Renal pelvis (tissue), 4 donors: ENCODE results near the gene PDE3A. TPM values are rescaled to one million over a fixed set of nuclear protein-coding genes. Genes with fewer than 3 reads are reported as not detected.
"Not testable (repeated sequence)": the region's sequence is repeated elsewhere in the genome, so short reads cannot be mapped to it uniquely, and the experiment has no call there.

Experiments
- DNase-seq: peaks from one replicate; pipeline ENCODE4 v3.0.0-alpha.2; 2013
- polyA plus RNA-seq, 3 donors: library from polyadenylated mRNA; unstranded; fragments of 120-200 nt; gene quantifications; one replicate each; pipeline ENCODE4 v1.2.1, GENCODE V29; 2013; ENCODE audit not compliant: insufficient read length in 3 of 3

PDE3A gene
- polyA plus RNA-seq, 3 donors, result 19.7 to 23.9 (median 22.1) TPM

GRCh38 chr12:20547816-20548575 lies 179.7 kb downstream of the PDE3A start:
- peak; percentile 70 for DNase-seq

- no peak for DNase-seq
Measured at GRCh38 chr12:20548611-20549010, 180.3 kb downstream of the PDE3A start.

- peak; percentile 39 for DNase-seq
Measured at GRCh38 chr12:20549108-20549719, 180.9 kb downstream of the PDE3A start.

GRCh38 chr12:20551742-20552442 lies 183.6 kb downstream of the PDE3A start:
- DNase-seq, result not testable (repeated sequence)

- not testable (repeated sequence) for DNase-seq
Measured at GRCh38 chr12:20552586-20552985, 184.2 kb downstream of the PDE3A start.

- no peak for DNase-seq
Measured at GRCh38 chr12:20555015-20555414, 186.7 kb downstream of the PDE3A start.

GRCh38 chr12:20555771-20556170 lies 187.4 kb downstream of the PDE3A start:
- DNase-seq, result no peak

- DNase-seq, result no peak
Measured at GRCh38 chr12:20557096-20557495, 188.8 kb downstream of the PDE3A start.

GRCh38 chr12:20560935-20561334 lies 192.6 kb downstream of the PDE3A start:
- no peak for DNase-seq

GRCh38 chr12:20561871-20562270 lies 193.5 kb downstream of the PDE3A start:
- no peak for DNase-seq

- DNase-seq, result no peak
Measured at GRCh38 chr12:20567413-20567812, 199.1 kb downstream of the PDE3A start.

- no peak for DNase-seq
Measured at GRCh38 chr12:20572451-20572850, 204.1 kb downstream of the PDE3A start.

- no peak for DNase-seq
Measured at GRCh38 chr12:20576528-20576927, 208.2 kb downstream of the PDE3A start.

- DNase-seq, result no peak
Measured at GRCh38 chr12:20577054-20577453, 208.7 kb downstream of the PDE3A start.

- no peak for DNase-seq
Measured at GRCh38 chr12:20578142-20578541, 209.8 kb downstream of the PDE3A start.

GRCh38 chr12:20585055-20585625 lies 216.8 kb downstream of the PDE3A start:
- DNase-seq, result no peak

GRCh38 chr12:20585913-20586312 lies 217.6 kb downstream of the PDE3A start:
- DNase-seq, result no peak

GRCh38 chr12:20588042-20588441 lies 219.7 kb downstream of the PDE3A start:
- no peak for DNase-seq

GRCh38 chr12:20590570-20590969 lies 222.2 kb downstream of the PDE3A start:
- no peak for DNase-seq

GRCh38 chr12:20592556-20592955 lies 224.2 kb downstream of the PDE3A start:
- no peak for DNase-seq

- no peak for DNase-seq
Measured at GRCh38 chr12:20593611-20594010, 225.3 kb downstream of the PDE3A start.

- DNase-seq, result no peak
Measured at GRCh38 chr12:20596061-20596460, 227.7 kb downstream of the PDE3A start.

- DNase-seq, result no peak
Measured at GRCh38 chr12:20599757-20600156, 231.4 kb downstream of the PDE3A start.
